Measurements from ENCODE around the gene PDIA2. TPM values are rescaled to one million over a fixed set of nuclear protein-coding genes. Genes with fewer than 3 reads are reported as not detected.

The PDIA2 gene
- total and polyA plus RNA-seq, 2 donors (not counting 3 experiments of a cell fraction or from before 2014, with no cell fraction given), result 0.63 TPM; not detected in 1

GRCh38 chr16:287981-288920 is 5.3 kb downstream of the PDIA2 start:
- ChIA-PET CTCF (no interaction called here), POLR2A (no interaction called here)
- DNase-seq (ENCODE audit: low read depth, low spot score) (no peak), FAIRE-seq (no peak)
- no peak overlapping the region for H3K9ac ChIP-seq (replicated peaks; ENCODE audit: extremely low read depth, insufficient read depth, low read length)
- H3K36me3 ChIP-seq (ENCODE audit: control insufficient read depth in 2 of 2, extremely low read depth in 1 of 2, insufficient read depth in 2 of 2, low read length in 2 of 2), result peaks cover 0 to 31% of the 10 kb centered on the region in 2 experiments
- intact Hi-C loops (cut with micrococcal nuclease) (no loop called here), dilution Hi-C loops (cut with MboI; ENCODE audit: extremely low pct_ligation_motif_present, low sequenced_read_pairs) (no loop called here)
- no peaks in the 10 kb centered on the region for H3K4me1 ChIP-seq (ENCODE audit: control insufficient read depth, extremely low read depth, insufficient read depth, low read length)
- H3K4me2 ChIP-seq (ENCODE audit: insufficient read depth, low read length), result no peak overlapping the region
- H3K27ac ChIP-seq (ENCODE audit: insufficient read depth, low read depth, low read length), result no peak overlapping the region
- no peaks in the 10 kb centered on the region for H3K27me3 ChIP-seq (ENCODE audit: control insufficient read depth in 2 of 2, insufficient read depth in 2 of 2, low read length in 2 of 2)
- H3K9me3 ChIP-seq (replicated peaks; ENCODE audit: control insufficient read depth, insufficient read depth, low read length), result no peaks in the 10 kb centered on the region
- H2AFZ ChIP-seq (ENCODE audit: low read depth, low read length), result no peak overlapping the region
- no peak overlapping the region for H3K4me3 ChIP-seq (replicated peaks in 1 of 3; ENCODE audit: insufficient read depth in 1 of 3, low read depth in 1 of 3, low read length in 3 of 3)
- TF ChIP-seq, protein P1, sequence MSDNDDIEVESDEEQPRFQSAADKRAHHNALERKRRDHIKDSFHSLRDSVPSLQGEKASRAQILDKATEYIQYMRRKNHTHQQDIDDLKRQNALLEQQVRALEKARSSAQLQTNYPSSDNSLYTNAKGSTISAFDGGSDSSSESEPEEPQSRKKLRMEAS (IDR thresholded peaks at IDR 0.05; ENCODE audit: insufficient read depth, insufficient read length), result no peak
- TF ChIP-seq JUN (IDR thresholded peaks at IDR 0.05; ENCODE audit: borderline replicate concordance, insufficient read depth, insufficient read length, low read depth), result no peak
- no peak for TF ChIP-seq GATA2 (IDR thresholded peaks at IDR 0.05; ENCODE audit: insufficient read depth, insufficient read length, low read depth, low read length)
- TF ChIP-seq MYC (IDR thresholded peaks at IDR 0.05; ENCODE audit: low read depth, low read length), result no peak
- no peak for TF ChIP-seq POLR2AphosphoS5 (IDR thresholded peaks at IDR 0.05; ENCODE audit: insufficient read depth, low read depth, low read length)
- TF ChIP-seq FOS (IDR thresholded peaks at IDR 0.05; ENCODE audit: borderline replicate concordance, insufficient read depth, low read length), result no peak
- TF ChIP-seq POLR2A (IDR thresholded peaks at IDR 0.05; ENCODE audit: low read depth, low read length), result no peak
- TF ChIP-seq, protein P2, sequence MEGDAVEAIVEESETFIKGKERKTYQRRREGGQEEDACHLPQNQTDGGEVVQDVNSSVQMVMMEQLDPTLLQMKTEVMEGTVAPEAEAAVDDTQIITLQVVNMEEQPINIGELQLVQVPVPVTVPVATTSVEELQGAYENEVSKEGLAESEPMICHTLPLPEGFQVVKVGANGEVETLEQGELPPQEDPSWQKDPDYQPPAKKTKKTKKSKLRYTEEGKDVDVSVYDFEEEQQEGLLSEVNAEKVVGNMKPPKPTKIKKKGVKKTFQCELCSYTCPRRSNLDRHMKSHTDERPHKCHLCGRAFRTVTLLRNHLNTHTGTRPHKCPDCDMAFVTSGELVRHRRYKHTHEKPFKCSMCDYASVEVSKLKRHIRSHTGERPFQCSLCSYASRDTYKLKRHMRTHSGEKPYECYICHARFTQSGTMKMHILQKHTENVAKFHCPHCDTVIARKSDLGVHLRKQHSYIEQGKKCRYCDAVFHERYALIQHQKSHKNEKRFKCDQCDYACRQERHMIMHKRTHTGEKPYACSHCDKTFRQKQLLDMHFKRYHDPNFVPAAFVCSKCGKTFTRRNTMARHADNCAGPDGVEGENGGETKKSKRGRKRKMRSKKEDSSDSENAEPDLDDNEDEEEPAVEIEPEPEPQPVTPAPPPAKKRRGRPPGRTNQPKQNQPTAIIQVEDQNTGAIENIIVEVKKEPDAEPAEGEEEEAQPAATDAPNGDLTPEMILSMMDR (IDR thresholded peaks at IDR 0.05; ENCODE audit: extremely low read depth in 1 of 2, insufficient read depth in 1 of 2, low read depth in 1 of 2, low read length in 2 of 2), result no peak
- TF ChIP-seq EZH2 (IDR thresholded peaks at IDR 0.05; ENCODE audit: borderline replicate concordance, low read depth, low read length, severe bottlenecking), result no peak
- no peaks in the 10 kb centered on the region for H3K79me2 ChIP-seq (ENCODE audit: control insufficient read depth, insufficient read depth, low read length)
- no TSS peak for BruUV-seq (replicated peaks)
- H3K9me1 ChIP-seq (replicated peaks; ENCODE audit: control insufficient read depth, extremely low read depth, insufficient read depth, low read length), result no peaks in the 10 kb centered on the region
- no peaks in the 10 kb centered on the region for H4K20me1 ChIP-seq (replicated peaks; ENCODE audit: control insufficient read depth, extremely low read depth, insufficient read depth, low read length)
